ENCODE measurements around the gene PFKFB4. TPM values are rescaled to one million over a fixed set of nuclear protein-coding genes. Genes with fewer than 3 reads are reported as not detected.

Gene PFKFB4
- total RNA-seq, 1 experiment from 2014 or later, result 12.3 TPM

- H3K79me1 ChIP-seq (ENCODE audit: insufficient read depth, low read depth, low read length, poor library complexity, severe bottlenecking), result no peaks in the 10 kb centered on the region
- H4K20me1 ChIP-seq (ENCODE audit: control insufficient read depth, insufficient read depth, insufficient read length), result no peaks in the 10 kb centered on the region
- no peaks in the 10 kb centered on the region for H3K27me3 ChIP-seq (ENCODE audit: insufficient read depth, low read length)
- no peaks in the 10 kb centered on the region for H3K79me2 ChIP-seq (ENCODE audit: insufficient read depth, low read length)
- no peak overlapping the region for H3T11ph ChIP-seq (ENCODE audit: low read length)
- no peak overlapping the region for H3K9ac ChIP-seq (ENCODE audit: extremely low read depth, insufficient read length, low read length)
- no peak overlapping the region for H2BK15ac ChIP-seq (ENCODE audit: low read depth, low read length)
- peaks cover 13 to 19% of the 10 kb centered on the region in 2 experiments for H3K4me1 Mint-ChIP-seq
- H4K91ac ChIP-seq (ENCODE audit: insufficient read length, low read depth, low read length), result no peak overlapping the region
- H3K4me3 Mint-ChIP-seq, result no peak overlapping the region
- no CpG with 5 or more reads among the region's 4 CpGs for WGBS (ENCODE audit: extremely low coverage, insufficient read length, low lambda C conversion rate)
- no peaks in the 10 kb centered on the region for H3K9me3 Mint-ChIP-seq
- H2BK5ac ChIP-seq (ENCODE audit: insufficient read length, low read length), result no peak overlapping the region
- H2BK12ac ChIP-seq (ENCODE audit: insufficient read length, low read depth, low read length), result no peak overlapping the region
- no peak overlapping the region for H2BK20ac ChIP-seq (ENCODE audit: low read depth, low read length, poor library complexity, severe bottlenecking)
- no peaks in the 10 kb centered on the region for H3K23me2 ChIP-seq (ENCODE audit: insufficient read length, low read depth, low read length, poor library complexity, severe bottlenecking)
- no peak overlapping the region for H3K27ac ChIP-seq (ENCODE audit: insufficient read length, low read depth, low read length)
- no peak for TF ChIP-seq CTCF (conservative IDR thresholded peaks at IDR 0.05)
- H3K56ac ChIP-seq (ENCODE audit: insufficient read length, low read depth, low read length), result no peak overlapping the region
- H3K14ac ChIP-seq (ENCODE audit: insufficient read depth, low read length), result no peak overlapping the region
- H2AK5ac ChIP-seq (ENCODE audit: insufficient read length, low read length), result no peak overlapping the region
- no peak overlapping the region for H3K4ac ChIP-seq (ENCODE audit: low read depth, low read length)
- DNase-seq, result no peak
- H3K36me3 Mint-ChIP-seq (ENCODE audit: insufficient read depth in 1 of 3, low read depth in 3 of 3), result no peaks in the 10 kb centered on the region
- no peak overlapping the region for H4K8ac ChIP-seq (replicated peaks; ENCODE audit: insufficient read length, low read depth, low read length)
- no peak overlapping the region for H3K4me2 ChIP-seq (ENCODE audit: insufficient read depth, insufficient read length, low read length)
- no peaks in the 10 kb centered on the region for H3K9me3 ChIP-seq (ENCODE audit: control insufficient read depth, low read depth, low read length)
- no peaks in the 10 kb centered on the region for H3K27me3 Mint-ChIP-seq (ENCODE audit: low read depth)
- H4K5ac ChIP-seq (ENCODE audit: insufficient read length, low read depth, low read length), result no peak overlapping the region
- H2BK120ac ChIP-seq (ENCODE audit: low read depth, low read length, poor library complexity, severe bottlenecking), result no peak overlapping the region
- H3K18ac ChIP-seq (ENCODE audit: insufficient read length, low read depth, low read length), result no peak overlapping the region
- no peak overlapping the region for H3K23ac ChIP-seq (ENCODE audit: insufficient read length, low read depth, low read length)
- 0 out of 7 replicates have a peak overlapping the region, but pooled peaks of 1 of the 3 experiments have one; percentile 7 for H3K27ac Mint-ChIP-seq
- no peak overlapping the region for H2AFZ ChIP-seq (ENCODE audit: low read length)
- no peaks in the 10 kb centered on the region for H3K4me1 ChIP-seq (ENCODE audit: insufficient read depth, low read length)
These were observed 45.1 kb downstream of the PFKFB4 start for GRCh38 chr3:48511551-48511950.
